ENCODE results near the gene TMEM132D. TPM values are rescaled to one million over a fixed set of nuclear protein-coding genes. Genes with fewer than 3 reads are reported as not detected.

TMEM132D gene
- total and polyA plus RNA-seq, 2 donors (not counting 3 experiments of a cell fraction or from before 2014, with no cell fraction given), result not detected

- TF ChIP-seq POLR2A (IDR thresholded peaks at IDR 0.05; ENCODE audit: low read depth, low read length) (no peak), FOS (IDR thresholded peaks at IDR 0.05; ENCODE audit: borderline replicate concordance, insufficient read depth, low read length) (no peak)
- TF ChIP-seq, protein P1, sequence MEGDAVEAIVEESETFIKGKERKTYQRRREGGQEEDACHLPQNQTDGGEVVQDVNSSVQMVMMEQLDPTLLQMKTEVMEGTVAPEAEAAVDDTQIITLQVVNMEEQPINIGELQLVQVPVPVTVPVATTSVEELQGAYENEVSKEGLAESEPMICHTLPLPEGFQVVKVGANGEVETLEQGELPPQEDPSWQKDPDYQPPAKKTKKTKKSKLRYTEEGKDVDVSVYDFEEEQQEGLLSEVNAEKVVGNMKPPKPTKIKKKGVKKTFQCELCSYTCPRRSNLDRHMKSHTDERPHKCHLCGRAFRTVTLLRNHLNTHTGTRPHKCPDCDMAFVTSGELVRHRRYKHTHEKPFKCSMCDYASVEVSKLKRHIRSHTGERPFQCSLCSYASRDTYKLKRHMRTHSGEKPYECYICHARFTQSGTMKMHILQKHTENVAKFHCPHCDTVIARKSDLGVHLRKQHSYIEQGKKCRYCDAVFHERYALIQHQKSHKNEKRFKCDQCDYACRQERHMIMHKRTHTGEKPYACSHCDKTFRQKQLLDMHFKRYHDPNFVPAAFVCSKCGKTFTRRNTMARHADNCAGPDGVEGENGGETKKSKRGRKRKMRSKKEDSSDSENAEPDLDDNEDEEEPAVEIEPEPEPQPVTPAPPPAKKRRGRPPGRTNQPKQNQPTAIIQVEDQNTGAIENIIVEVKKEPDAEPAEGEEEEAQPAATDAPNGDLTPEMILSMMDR (IDR thresholded peaks at IDR 0.05; ENCODE audit: extremely low read depth in 1 of 2, insufficient read depth in 1 of 2, low read depth in 1 of 2, low read length in 2 of 2), result no peak
- POLR2A ChIA-PET, result no interaction called here
- CTCF ChIA-PET, result no interaction called here
- H3K9me1 ChIP-seq (replicated peaks; ENCODE audit: control insufficient read depth, extremely low read depth, insufficient read depth, low read length), result no peaks in the 10 kb centered on the region
- no peak overlapping the region for H3K4me2 ChIP-seq (ENCODE audit: insufficient read depth, low read length)
- H4K20me1 ChIP-seq (replicated peaks; ENCODE audit: control insufficient read depth, extremely low read depth, insufficient read depth, low read length), result no peaks in the 10 kb centered on the region
- H3K4me3 ChIP-seq (replicated peaks in 1 of 3; ENCODE audit: insufficient read depth in 1 of 3, low read depth in 1 of 3, low read length in 3 of 3), result no peak overlapping the region
- intact Hi-C loops (cut with micrococcal nuclease) (no loop called here), dilution Hi-C loops (cut with MboI; ENCODE audit: extremely low pct_ligation_motif_present, low sequenced_read_pairs) (no loop called here)
- H3K79me2 ChIP-seq (ENCODE audit: control insufficient read depth, insufficient read depth, low read length), result no peaks in the 10 kb centered on the region
- no peaks in the 10 kb centered on the region for H3K36me3 ChIP-seq (ENCODE audit: control insufficient read depth in 2 of 2, extremely low read depth in 1 of 2, insufficient read depth in 2 of 2, low read length in 2 of 2)
- H3K27ac ChIP-seq (ENCODE audit: insufficient read depth, low read depth, low read length), result no peak overlapping the region
- FAIRE-seq (no peak), DNase-seq (ENCODE audit: low read depth, low spot score) (no peak)
- no peaks in the 10 kb centered on the region for H3K4me1 ChIP-seq (ENCODE audit: control insufficient read depth, extremely low read depth, insufficient read depth, low read length)
- peaks cover 2% of the 10 kb centered on the region for H3K9me3 ChIP-seq (replicated peaks; ENCODE audit: control insufficient read depth, insufficient read depth, low read length)
- no TSS peak for BruUV-seq (replicated peaks)
- no peak overlapping the region for H2AFZ ChIP-seq (ENCODE audit: low read depth, low read length)
- no peaks in the 10 kb centered on the region for H3K27me3 ChIP-seq (ENCODE audit: control insufficient read depth in 2 of 2, insufficient read depth in 2 of 2, low read length in 2 of 2)
- H3K9ac ChIP-seq (replicated peaks; ENCODE audit: extremely low read depth, insufficient read depth, low read length), result no peak overlapping the region
These were observed 867.7 kb downstream of the TMEM132D start for GRCh38 chr12:129036135-129036534.

GRCh38 chr12:129034558-129035289 is 869.1 kb downstream of the TMEM132D start:
- Histone ChIP-seq H3K4me1 (ENCODE audit: control insufficient read depth, extremely low read depth, insufficient read depth, low read length) (no peaks in the 10 kb centered on the region), H3K79me2 (ENCODE audit: control insufficient read depth, insufficient read depth, low read length) (no peaks in the 10 kb centered on the region), H3K4me2 (ENCODE audit: insufficient read depth, low read length) (no peak overlapping the region), H2AFZ (ENCODE audit: low read depth, low read length) (no peak overlapping the region), H3K9me3 (replicated peaks; ENCODE audit: control insufficient read depth, insufficient read depth, low read length) (peaks cover 4% of the 10 kb centered on the region), H3K9ac (replicated peaks; ENCODE audit: extremely low read depth, insufficient read depth, low read length) (no peak overlapping the region), H3K9me1 (replicated peaks; ENCODE audit: control insufficient read depth, extremely low read depth, insufficient read depth, low read length) (no peaks in the 10 kb centered on the region), H3K4me3 (replicated peaks in 1 of 3; ENCODE audit: insufficient read depth in 1 of 3, low read depth in 1 of 3, low read length in 3 of 3) (no peak overlapping the region), H3K27me3 (ENCODE audit: control insufficient read depth in 2 of 2, insufficient read depth in 2 of 2, low read length in 2 of 2) (no peaks in the 10 kb centered on the region), H3K27ac (ENCODE audit: insufficient read depth, low read depth, low read length) (no peak overlapping the region), H4K20me1 (replicated peaks; ENCODE audit: control insufficient read depth, extremely low read depth, insufficient read depth, low read length) (no peaks in the 10 kb centered on the region), H3K36me3 (ENCODE audit: control insufficient read depth in 2 of 2, extremely low read depth in 1 of 2, insufficient read depth in 2 of 2, low read length in 2 of 2) (no peaks in the 10 kb centered on the region)
- TF ChIP-seq, protein P2, sequence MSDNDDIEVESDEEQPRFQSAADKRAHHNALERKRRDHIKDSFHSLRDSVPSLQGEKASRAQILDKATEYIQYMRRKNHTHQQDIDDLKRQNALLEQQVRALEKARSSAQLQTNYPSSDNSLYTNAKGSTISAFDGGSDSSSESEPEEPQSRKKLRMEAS (IDR thresholded peaks at IDR 0.05; ENCODE audit: insufficient read depth, insufficient read length), result no peak
- TF ChIP-seq POLR2AphosphoS5 (IDR thresholded peaks at IDR 0.05; ENCODE audit: insufficient read depth, low read depth, low read length) (no peak), JUN (IDR thresholded peaks at IDR 0.05; ENCODE audit: borderline replicate concordance, insufficient read depth, insufficient read length, low read depth) (no peak)
- POLR2A ChIA-PET, result no interaction called here
- no peak for FAIRE-seq
- DNase-seq (ENCODE audit: low read depth, low spot score), result no peak
- intact Hi-C loops (cut with micrococcal nuclease) (no loop called here), dilution Hi-C loops (cut with MboI; ENCODE audit: extremely low pct_ligation_motif_present, low sequenced_read_pairs) (no loop called here)
- CTCF ChIA-PET, result no interaction called here
- BruUV-seq (replicated peaks), result no TSS peak
